ENCODE data around the gene UBE2I.
"Not testable (repeated sequence)": the region's sequence is repeated elsewhere in the genome, so short reads cannot be mapped to it uniquely, and the experiment has no call there.

UBE2I gene

GRCh38 chr16:1277617-1278282, 31.7 kb upstream of the UBE2I start:
- no peak for DNase-seq

DNA sequence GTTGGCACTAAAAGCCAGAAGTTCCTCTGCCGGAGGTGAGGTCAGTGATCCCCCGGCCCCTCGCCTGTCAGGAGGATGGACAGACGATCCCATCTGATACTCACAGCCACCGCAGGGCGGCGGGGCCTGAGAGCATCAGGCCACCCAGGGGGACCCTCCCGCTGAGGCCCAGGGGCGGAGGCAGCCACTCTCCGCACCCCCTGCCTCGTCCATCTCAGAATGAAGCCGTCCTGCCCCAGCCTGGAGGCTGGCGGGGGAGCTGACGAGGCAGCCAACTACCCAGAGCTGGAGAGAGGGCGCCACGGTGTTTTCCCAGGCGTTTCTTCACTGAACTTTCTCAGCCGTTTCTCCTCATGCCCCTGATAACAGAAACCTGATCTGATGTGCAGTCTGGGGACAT, 31.0 kb upstream of the UBE2I start:
- DNase-seq, result no peak

- no peak for DNase-seq
Observed at GRCh38 chr16:1279081-1279944, 30.1 kb upstream of the UBE2I start.

DNA sequence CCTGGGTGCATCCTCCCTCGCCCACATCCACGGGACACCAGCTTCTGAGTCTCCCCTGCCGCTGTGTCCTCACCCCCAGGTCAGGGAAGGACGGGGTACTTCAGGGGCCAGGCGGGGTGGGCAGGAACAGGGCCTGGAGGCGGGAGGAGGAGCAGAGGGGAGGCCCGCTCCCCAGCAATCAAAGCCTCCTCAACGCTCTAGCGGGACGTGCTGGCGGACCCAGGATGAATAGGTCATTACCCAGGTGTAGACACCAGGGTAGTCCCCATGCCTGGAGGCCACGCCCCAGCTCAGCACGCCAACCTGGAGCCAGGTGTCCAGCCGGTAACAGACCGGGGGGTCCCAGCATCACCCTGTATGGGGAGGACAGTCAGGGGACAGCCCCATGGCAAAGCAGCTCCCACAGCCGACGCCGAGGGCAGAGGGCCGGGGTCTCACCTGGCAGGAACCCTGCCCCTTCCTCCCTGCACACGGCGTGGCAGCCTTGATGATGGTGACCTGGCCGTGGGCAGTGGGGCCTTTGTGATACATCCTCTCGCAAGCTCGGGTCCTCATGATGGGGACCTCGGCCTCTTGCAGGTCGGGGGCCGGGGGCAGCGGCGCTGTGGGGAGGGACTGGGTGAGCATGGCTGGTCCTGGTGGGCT, 29.4 kb upstream of the UBE2I start:
- DNase-seq, result no peak

- no peak for DNase-seq
Observed at GRCh38 chr16:1280783-1281182, 28.7 kb upstream of the UBE2I start.

GRCh38 chr16:1281517-1281916, 27.9 kb upstream of the UBE2I start:
- no peak for DNase-seq

GRCh38 chr16:1282324-1282973, 27.0 kb upstream of the UBE2I start:
- DNase-seq, result no peak

DNA sequence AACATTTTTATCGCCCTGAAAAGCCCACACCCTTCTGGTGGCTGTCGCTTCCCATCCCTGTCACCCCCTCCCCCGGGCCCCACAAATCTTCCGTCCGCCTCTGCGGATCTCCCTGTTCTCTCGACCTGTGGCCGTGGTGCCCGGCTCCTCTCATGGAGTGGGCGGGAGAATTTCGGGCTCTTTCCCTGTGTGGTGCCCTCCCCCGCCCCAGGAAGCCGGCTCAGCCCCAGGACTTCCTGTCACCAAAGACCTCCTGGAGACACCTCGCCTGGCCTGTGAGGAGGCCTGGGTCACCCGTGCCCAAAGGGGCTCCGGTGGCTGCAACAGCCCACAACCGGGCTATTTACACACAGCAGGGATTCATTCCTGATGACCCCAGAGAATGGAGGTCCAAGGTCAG, 26.1 kb upstream of the UBE2I start:
- no peak for DNase-seq

- DNase-seq, result no peak
Observed at GRCh38 chr16:1283996-1284616, 25.3 kb upstream of the UBE2I start.

DNA sequence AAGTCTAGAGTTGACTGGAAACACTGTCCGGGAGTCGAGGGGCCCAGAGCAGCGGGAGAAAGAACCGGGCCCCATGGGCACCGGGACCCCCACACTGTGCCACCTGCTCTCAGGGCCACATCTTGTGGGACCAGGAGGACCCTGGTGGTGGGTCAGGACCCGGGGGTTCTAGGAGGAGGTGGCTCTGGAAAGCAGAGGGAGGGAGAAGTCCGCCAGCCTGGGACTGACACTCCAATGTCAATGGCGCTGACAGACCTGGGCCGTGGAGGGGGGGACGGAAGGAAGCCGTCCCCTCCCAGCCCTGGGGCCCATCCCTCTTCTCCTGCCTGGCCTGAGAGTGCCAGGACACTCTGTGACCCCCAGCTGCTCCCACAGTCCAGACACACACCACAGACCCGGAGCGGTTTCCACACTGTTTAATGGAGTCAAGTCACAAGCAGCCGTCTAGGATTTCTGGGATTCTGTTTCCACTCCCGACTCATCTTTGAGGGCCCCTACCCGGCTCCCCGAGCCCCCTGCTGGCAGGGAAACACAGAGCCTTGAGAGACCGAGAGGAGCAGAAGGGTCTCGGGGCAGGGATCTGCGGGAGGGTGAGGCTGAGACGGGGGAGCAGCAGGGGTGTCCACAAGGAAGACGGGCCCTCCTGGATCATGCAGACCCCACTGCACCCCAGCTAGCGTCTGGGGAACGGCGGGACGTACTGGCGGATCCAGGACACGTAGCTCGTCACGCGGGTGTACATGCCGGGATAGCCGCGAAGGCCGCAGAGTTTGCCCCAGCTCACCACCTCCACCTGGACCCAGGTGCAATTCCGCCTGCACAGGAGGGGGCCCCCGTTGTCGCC, 23.5 kb upstream of the UBE2I start:
- no peak for DNase-seq

- no peak for DNase-seq
Observed at GRCh38 chr16:1286513-1287094, 22.8 kb upstream of the UBE2I start.

- no peak for DNase-seq
Observed at GRCh38 chr16:1287982-1288670, 21.3 kb upstream of the UBE2I start.

GRCh38 chr16:1288813-1289476, 20.5 kb upstream of the UBE2I start:
- DNase-seq, result no peak

DNA sequence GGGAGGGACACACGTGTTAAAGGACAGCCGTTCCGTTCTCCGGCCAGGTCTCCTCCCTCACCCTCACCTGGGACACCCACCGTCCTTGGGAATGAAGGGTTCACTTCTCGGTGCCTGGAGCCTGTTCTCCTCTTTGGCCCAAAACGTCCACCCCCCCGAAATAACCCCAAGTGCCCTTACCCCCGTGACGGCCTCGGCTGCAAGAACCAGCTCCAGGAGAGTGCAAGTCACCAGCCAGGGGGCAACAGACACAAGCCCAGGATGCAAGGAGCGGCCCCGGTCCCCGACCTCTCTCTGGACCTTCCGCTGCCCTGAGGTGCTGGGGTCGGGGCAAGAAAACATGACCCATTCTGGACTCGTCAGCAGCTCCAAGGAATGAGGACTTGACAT, 20.0 kb upstream of the UBE2I start:
- DNase-seq, result no peak

GRCh38 chr16:1290063-1290501, 19.4 kb upstream of the UBE2I start:
- DNase-seq, result no peak

- DNase-seq, result no peak
Observed at GRCh38 chr16:1290860-1291575, 18.4 kb upstream of the UBE2I start.

- no peak for DNase-seq
Observed at GRCh38 chr16:1291576-1291974, 17.9 kb upstream of the UBE2I start.

GRCh38 chr16:1292208-1292607, 17.2 kb upstream of the UBE2I start:
- not testable (repeated sequence) for DNase-seq

DNA sequence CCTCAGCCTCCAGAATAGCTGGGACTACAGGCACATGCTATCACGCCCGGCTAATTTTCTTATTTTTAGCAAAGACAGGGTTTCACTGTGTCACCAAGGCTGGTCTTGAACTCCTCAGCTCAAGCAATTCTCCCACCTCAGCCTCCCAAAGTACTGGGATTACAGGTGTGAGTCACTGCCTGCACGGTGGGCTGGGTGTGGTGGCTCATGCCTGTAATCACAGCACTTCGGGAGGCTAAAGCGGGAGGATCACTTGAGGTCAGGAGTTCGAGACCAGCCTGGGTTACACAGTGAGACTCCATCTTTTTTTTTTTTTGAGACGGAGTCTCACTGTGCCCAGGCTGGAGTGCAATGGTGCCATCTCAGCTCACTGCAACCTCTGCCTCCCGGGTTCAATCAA, 16.6 kb upstream of the UBE2I start:
- not testable (repeated sequence) for DNase-seq

All from fibroblast of skin of right quadriceps (primary cell).